GM10847 (cell line): ENCODE data around the gene ITSN2.

Experiments used
- POLR2A ChIP-seq: IDR thresholded peaks from 2 replicates; pipeline ENCODE4 v1.6.1; 2011; ENCODE audit not compliant: insufficient read length; ENCODE audit errors: extremely low read depth

The ITSN2 gene

DNA sequence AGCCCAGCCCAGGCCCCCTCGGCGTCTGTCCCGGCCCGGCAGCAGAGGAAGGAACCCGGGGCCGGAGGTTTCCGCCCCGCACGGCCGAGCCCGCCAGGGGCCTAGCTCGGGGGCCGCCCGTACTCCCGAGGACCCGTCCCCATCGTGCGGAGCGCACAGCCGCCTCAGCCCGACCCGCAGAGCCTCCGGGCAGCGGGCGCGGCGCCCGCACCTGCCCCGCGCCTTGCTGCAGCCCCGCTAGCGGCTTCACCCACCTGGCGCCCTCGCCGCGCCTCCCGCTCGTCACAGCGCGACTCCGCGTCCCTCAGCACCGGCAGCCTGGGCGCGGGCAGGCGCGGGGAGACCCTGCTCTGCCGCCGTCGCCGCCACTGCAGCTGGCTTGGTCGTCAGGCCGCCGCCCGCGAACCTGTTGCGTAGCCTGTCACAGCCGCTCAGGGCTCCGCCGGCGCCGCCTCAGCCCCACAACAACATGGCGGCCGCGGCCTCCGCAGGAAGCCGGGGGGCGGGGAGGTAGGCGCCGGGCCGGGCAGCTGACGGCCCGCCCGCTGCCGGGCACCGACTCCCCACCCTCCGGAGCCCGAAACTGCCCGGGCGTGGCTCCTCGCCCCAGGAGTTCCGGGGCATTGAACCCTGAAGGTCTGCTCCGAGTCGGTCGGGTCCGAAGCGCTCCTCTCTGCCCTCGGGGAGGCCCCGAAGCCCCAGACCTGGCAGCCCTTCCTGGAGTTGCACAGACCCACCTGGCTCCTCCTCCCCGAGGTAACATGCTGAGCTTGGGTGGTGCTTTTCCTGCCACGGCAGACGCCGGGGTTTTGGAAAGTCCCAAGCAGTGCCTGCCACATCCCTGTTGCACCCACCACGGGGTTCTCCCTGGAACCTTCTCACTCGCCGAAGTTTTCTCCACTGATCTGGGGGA is at the start of gene ITSN2:
ITSN2 (minus strand) TSS at position 487 of the 913 bp plus-strand sequence. CDS start 32,454 bp downstream, outside the sequence.
- peak; percentile 68 for TF ChIP-seq POLR2A

DNA sequence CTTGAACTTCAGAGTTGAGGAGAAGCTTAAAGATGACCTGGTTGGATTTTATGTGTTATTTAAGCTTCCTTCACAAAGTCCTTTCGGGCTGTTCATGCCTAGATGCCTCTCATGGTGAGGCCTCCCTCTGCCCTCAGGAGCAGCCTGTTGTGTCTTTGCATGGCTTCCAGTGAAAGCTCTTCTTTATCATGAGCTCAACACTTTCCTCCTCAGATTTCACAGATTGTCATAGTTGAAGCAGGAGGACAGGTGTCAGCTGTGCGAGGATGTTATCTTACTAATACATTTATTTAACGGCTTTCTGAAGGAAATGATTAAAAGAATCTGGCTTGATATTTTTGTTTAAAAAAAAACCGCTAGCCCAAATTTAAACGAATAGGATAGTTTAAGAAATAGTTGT is 48.8 kb upstream of the ITSN2 start:
- TF ChIP-seq POLR2A: no peak

DNA sequence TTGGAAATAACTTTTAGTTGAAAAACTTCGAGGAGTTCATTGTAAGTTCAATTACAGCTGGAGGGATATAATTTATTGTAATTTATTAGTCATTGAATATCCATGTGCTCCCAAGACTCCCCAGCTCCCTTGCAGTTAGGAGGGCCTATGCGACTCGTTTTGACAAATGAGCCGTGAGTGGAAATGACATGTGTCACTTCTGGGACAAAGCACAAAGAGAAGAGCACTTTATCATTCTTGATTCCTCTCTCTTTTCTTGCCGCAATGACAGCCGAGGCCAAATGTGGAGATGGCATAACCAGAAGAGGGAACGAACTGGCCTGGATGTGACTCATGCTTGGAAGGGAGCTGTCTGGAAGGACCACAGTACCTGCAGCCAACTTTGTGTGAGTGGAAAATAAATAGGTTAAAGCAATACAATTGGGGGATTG is 44.2 kb upstream of the ITSN2 start:
- TF ChIP-seq POLR2A: no peak

DNA sequence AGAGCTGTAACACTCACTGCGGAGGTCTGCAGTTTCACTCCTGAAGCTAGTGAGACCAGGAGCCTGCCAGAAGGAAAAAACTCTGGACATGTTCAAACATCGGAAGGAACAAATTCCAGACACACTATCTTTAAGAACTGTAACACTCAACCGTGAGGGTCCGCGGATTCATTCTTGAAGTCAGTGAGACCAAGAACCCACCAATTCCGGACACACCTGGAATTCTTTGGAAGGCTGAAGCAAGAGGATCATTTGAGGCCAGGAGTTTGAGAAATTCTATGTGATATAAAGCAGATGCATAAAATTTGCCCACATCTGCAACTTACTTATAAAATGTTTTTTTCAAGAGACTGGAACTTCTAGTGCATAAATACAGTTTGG is 43.5 kb upstream of the ITSN2 start:
- no peak for TF ChIP-seq POLR2A

DNA sequence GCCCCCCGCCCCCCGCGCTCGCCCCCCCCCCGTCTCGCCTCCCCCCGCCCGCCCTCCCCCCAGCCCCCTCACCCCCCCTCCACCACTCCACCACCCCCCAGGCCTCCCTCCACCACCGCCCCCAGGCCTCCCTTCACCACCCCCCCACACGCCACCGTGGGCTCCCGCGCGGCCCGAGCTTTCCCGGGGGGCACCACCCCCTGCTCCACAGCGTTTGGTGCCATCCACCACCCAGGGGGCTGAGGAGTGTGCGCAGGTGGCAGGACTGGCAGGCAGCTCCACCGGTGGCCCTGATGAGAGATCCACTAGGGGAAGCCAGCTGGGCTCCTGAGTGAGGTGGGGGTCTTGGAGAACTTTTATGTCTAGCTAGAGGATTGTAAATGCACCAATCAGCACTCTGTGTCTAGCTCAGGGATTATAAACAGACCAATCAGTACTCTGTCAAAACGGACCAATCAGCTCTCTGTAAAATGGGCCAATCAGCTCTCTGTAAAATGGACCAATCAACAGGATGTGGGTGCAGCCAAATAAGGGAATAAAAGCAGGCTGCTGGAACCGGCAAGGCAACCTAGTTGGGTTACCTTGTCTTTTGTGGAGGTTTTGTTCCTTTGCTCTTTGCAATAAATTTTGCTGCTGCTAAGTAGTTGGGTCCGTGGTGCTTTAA is 43.0 kb upstream of the ITSN2 start:
- no peak for TF ChIP-seq POLR2A

DNA sequence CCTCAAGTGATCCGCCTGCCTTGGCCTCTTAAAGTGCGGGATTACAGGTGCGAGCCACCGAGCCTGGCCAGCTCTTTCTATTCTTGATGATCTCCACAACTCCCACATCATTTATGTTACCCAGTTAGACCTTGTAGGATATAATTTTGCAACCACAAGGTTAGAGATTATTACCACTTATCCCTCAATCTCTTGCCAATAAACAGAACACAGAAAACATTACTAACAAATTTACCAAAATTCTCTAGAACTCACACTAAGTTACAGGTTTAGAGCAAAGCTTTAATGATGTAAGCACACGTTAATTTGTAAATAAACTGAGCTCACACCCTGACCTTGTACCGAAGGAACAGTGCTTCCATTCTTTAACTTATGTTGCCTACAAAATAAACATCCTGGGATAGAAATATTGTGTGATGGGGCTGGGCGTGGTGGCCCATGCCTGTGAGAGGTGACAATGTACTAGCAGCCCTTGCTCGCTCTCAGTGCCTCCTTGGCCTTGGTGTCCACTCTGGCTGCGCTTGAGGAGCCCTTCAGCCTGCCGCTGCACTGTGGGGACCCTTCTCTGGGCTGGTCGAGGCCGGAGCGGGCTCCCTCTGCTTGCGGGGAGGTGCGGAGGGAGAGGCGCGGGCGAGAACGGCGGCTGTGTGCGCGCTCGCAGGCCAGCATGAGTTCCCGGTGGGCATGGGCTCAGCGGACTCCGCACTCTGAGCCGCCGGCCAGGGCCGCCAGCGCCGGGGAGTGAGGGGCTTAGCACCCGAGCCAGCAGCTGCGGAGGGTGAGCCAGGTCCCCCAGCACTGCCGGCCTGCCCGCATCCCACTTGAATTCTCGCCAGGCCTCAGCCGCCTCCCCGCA is 42.1 kb upstream of the ITSN2 start:
- no peak for TF ChIP-seq POLR2A

GRCh38 chr2:24400207-24400907 is 40.0 kb upstream of the ITSN2 start:
- TF ChIP-seq POLR2A: no peak

GRCh38 chr2:24399434-24400206 is 39.3 kb upstream of the ITSN2 start:
- TF ChIP-seq POLR2A: no peak

GRCh38 chr2:24394998-24395397 is 34.7 kb upstream of the ITSN2 start:
- no peak for TF ChIP-seq POLR2A

- no peak for TF ChIP-seq POLR2A
Observed at GRCh38 chr2:24392542-24393059, 32.3 kb upstream of the ITSN2 start.

DNA sequence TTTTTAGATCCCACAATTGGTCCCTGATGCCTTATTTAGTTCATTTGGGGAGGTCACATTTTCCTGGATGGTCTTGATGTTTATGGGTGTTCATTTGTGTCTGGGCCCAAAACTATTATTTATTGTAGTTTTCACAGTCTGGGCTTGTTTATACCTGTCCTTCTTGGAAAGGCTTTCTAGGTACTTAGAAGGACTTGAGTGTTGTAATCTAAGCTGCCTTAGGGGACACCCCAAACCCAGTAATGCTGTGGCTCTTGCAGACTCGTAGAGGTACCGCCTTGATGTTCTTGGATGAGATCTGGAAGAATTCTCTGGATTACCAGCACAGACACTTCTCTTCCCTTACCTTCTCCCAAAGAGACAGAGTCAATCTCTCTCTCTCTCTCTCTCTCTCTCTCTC is 25.0 kb upstream of the ITSN2 start:
- no peak for TF ChIP-seq POLR2A

GRCh38 chr2:24382363-24383073 is 22.2 kb upstream of the ITSN2 start:
- TF ChIP-seq POLR2A: no peak

GRCh38 chr2:24380820-24381219 is 20.5 kb upstream of the ITSN2 start:
- no peak for TF ChIP-seq POLR2A
